ENCODE data around the gene SMPD2. TPM values are rescaled to one million over a fixed set of nuclear protein-coding genes. Genes with fewer than 3 reads are reported as not detected.

Gene SMPD2
- total and polyA plus RNA-seq, 9 of the 15 experiments (the other 6 are each of a cell fraction or from before 2014, with no cell fraction given): 0.13 to 21.8 (median 18.3) TPM

DNA sequence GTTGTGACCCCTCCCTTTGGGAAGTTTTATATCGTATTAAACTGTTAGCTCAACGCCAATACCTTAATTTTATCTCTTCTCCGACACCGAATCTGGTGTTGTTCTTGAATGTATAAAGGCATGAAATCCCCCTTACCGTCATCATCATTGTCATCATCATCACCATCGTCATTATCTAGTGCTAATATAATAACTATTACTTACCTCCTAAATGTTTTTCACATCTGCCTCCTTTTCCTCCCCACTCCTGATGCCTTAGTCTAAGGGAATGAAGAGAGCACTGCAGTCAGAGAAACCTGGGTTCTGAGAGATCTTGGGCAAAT, 43.2 kb downstream of the SMPD2 start:
- Histone ChIP-seq H3K27me3 (ENCODE audit: control insufficient read depth in 2 of 2, insufficient read depth in 2 of 2, low read length in 2 of 2) (no peaks in the 10 kb centered on the region), H4K20me1 (replicated peaks; ENCODE audit: control insufficient read depth, insufficient read depth, low read length) (no peaks in the 10 kb centered on the region), H3K27ac (ENCODE audit: extremely low read depth, low read depth, low read length) (no peak overlapping the region), H3K4me3 (peak overlapping the region; percentile 40), H3K9ac (ENCODE audit: insufficient read depth in 1 of 2, low read depth in 2 of 2, low read length in 2 of 2) (peak overlapping the region; percentile 57 to 66; a peak in 3 of 4 replicates), H3K4me2 (ENCODE audit: insufficient read depth, low read length) (peak overlapping the region; percentile 88), H3K9me3 (replicated peaks; ENCODE audit: control insufficient read depth, insufficient read depth, low read depth, low read length) (no peaks in the 10 kb centered on the region), H3K79me2 (ENCODE audit: control insufficient read depth, insufficient read depth, low read length) (peaks cover 41% of the 10 kb centered on the region), H2AFZ (ENCODE audit: low read depth, low read length) (peak overlapping the region; percentile 98), H3K4me1 (replicated peaks in 1 of 2; ENCODE audit: control insufficient read depth in 2 of 2, insufficient read depth in 2 of 2, low read length in 2 of 2) (peaks cover 22 to 26% of the 10 kb centered on the region in 2 experiments), H3K9me1 (ENCODE audit: control insufficient read depth, insufficient read depth, low read length) (no peaks in the 10 kb centered on the region), H3K36me3 (ENCODE audit: control insufficient read depth, insufficient read depth, low read length) (peaks cover 27% of the 10 kb centered on the region)
- POLR2A ChIA-PET: interaction anchor here (1.7 kb wide), 1 partner anchor 23 kb away, joined by 5 read pairs; no protein-coding TSS in a partner anchor
- no peak for FAIRE-seq
- intact Hi-C loops (cut with micrococcal nuclease) (no loop called here), in situ Hi-C loops (cut with MboI) (no loop called here)
- CTCF ChIA-PET (ENCODE audit: low intra/inter-chr PET ratio): no interaction called here
- no peak for DNase-seq (ENCODE audit: extremely low read depth in 1 of 4, low spot score in 3 of 4)
- BruUV-seq (replicated peaks): no TSS peak
- ATAC-seq: no peak
- WGBS (ENCODE audit: insufficient coverage, low coverage, missing lambda C conversion rate): 0% methylated on average over 6 of the region's 6 CpGs
- TF ChIP-seq ZBTB40 (IDR thresholded peaks at IDR 0.05) (0 out of 2 replicates have a peak, but pooled peaks have one; percentile 38), ZBTB40 (CRISPR knock-in tag; IDR thresholded peaks at IDR 0.05) (no peak), SAFB (IDR thresholded peaks at IDR 0.05; ENCODE audit: borderline replicate concordance, low read depth, low read length) (no peak), AFF1 (IDR thresholded peaks at IDR 0.05; ENCODE audit: low read depth in 1 of 2, partially characterized antibody in 2 of 2) (peak in 1 of 2 experiments; percentile 30), MEIS2 (IDR thresholded peaks at IDR 0.05; ENCODE audit: partially characterized antibody) (no peak)
- TF ChIP-seq, protein P1, sequence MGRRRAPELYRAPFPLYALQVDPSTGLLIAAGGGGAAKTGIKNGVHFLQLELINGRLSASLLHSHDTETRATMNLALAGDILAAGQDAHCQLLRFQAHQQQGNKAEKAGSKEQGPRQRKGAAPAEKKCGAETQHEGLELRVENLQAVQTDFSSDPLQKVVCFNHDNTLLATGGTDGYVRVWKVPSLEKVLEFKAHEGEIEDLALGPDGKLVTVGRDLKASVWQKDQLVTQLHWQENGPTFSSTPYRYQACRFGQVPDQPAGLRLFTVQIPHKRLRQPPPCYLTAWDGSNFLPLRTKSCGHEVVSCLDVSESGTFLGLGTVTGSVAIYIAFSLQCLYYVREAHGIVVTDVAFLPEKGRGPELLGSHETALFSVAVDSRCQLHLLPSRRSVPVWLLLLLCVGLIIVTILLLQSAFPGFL (CRISPR knock-in tag; IDR thresholded peaks at IDR 0.05): no peak
